ENCODE results near the gene SHMT2. TPM values are rescaled to one million over a fixed set of nuclear protein-coding genes. Genes with fewer than 3 reads are reported as not detected.
A peak's percentile ranks its signal among the peaks of the same experiment; 100 is the strongest.

The SHMT2 gene
- total and polyA plus RNA-seq, 8 donors: 20.0 to 183 (median 55.5) TPM

GRCh38 chr12:57232156-57232756 is 2.7 kb downstream of the SHMT2 start:
- intact Hi-C loops (cut with DNase I): no loop called here
- no peak overlapping the region for H3K27ac ChIP-seq
- H3K36me3 ChIP-seq: peaks cover 3 to 25% (median 7%) of the 10 kb centered on the region in 3 donors
- 89 to 92% methylated on average over 19 of the region's 19 CpGs for WGBS, 2 donors
- FAIRE-seq (no peak), DNase-seq (peak in 2 of 6 donors; percentile 23 to 56), ATAC-seq (no peak)
- TF ChIP-seq CTCF (IDR thresholded peaks at IDR 0.05): no peak
- H3K27me3 ChIP-seq: no peaks in the 10 kb centered on the region
- peaks cover 0 to 13% (median 8%) of the 10 kb centered on the region in 3 donors for H3K4me1 ChIP-seq
- H3K4me3 ChIP-seq: no peak overlapping the region
- no peaks in the 10 kb centered on the region for H3K9me3 ChIP-seq

- no peak overlapping the region for H3K27ac ChIP-seq
- 88 to 91% methylated on average over 15 of the region's 15 CpGs for WGBS, 2 donors
- FAIRE-seq (no peak), DNase-seq (peak in 2 of 6 donors; percentile 25 to 67), ATAC-seq (no peak)
- H3K27me3 ChIP-seq: no peaks in the 10 kb centered on the region
- peaks cover 3 to 25% (median 7%) of the 10 kb centered on the region in 3 donors for H3K36me3 ChIP-seq
- no peak for TF ChIP-seq CTCF (IDR thresholded peaks at IDR 0.05)
- H3K9me3 ChIP-seq: no peaks in the 10 kb centered on the region
- no peak overlapping the region for H3K4me3 ChIP-seq
- intact Hi-C loops (cut with DNase I): no loop called here
- peaks cover 0 to 16% (median 13%) of the 10 kb centered on the region in 3 donors for H3K4me1 ChIP-seq
Measured at GRCh38 chr12:57233357-57234232, 4.1 kb downstream of the SHMT2 start.

- intact Hi-C loops (cut with DNase I): no loop called here
- peaks cover 3 to 25% (median 7%) of the 10 kb centered on the region in 3 donors for H3K36me3 ChIP-seq
- no peak for DNase-seq
- no peak for ATAC-seq
- no peak overlapping the region for H3K4me3 ChIP-seq
- no peaks in the 10 kb centered on the region for H3K9me3 ChIP-seq
- H3K4me1 ChIP-seq: peaks cover 0 to 19% (median 13%) of the 10 kb centered on the region in 3 donors
- no peaks in the 10 kb centered on the region for H3K27me3 ChIP-seq
- no peak for FAIRE-seq
- no peak overlapping the region for H3K27ac ChIP-seq
- WGBS, 2 donors: 89 to 94% methylated on average over 3 of the region's 3 CpGs
- no peak for TF ChIP-seq CTCF (IDR thresholded peaks at IDR 0.05)
Measured at GRCh38 chr12:57234233-57234570, 4.7 kb downstream of the SHMT2 start.

GRCh38 chr12:57234571-57235016 is 5.1 kb downstream of the SHMT2 start:
- H3K27me3 ChIP-seq: no peaks in the 10 kb centered on the region
- H3K4me1 ChIP-seq: peaks cover 0 to 21% (median 13%) of the 10 kb centered on the region in 3 donors
- no peak for FAIRE-seq
- H3K27ac ChIP-seq: no peak overlapping the region
- H3K36me3 ChIP-seq: peaks cover 3 to 25% (median 7%) of the 10 kb centered on the region in 3 donors
- no peaks in the 10 kb centered on the region for H3K9me3 ChIP-seq
- ATAC-seq: no peak
- DNase-seq: no peak
- WGBS, 2 donors: 92% methylated on average over 10 of the region's 10 CpGs
- TF ChIP-seq CTCF (IDR thresholded peaks at IDR 0.05): no peak
- intact Hi-C loops (cut with DNase I): no loop called here
- no peak overlapping the region for H3K4me3 ChIP-seq
